Tibial artery (tissue), 4 donors: Measurements from ENCODE around the gene CLEC2A.
"Not testable (repeated sequence)": the region's sequence is repeated elsewhere in the genome, so short reads cannot be mapped to it uniquely, and the experiment has no call there.

Experiments
- DNase-seq, 2 donors: peaks; one replicate each; pipeline ENCODE4 v3.0.0-alpha.2; 2019
- H3K27ac ChIP-seq, 2 donors: fragments of 200-600 bp; sonication (generic) in 1 of 2; 1 replicate in 1 of 2; 2 replicates in 1 of 2; pipeline ENCODE4 v1.5.1; 2018 to 2019; ENCODE audit warnings: mild to moderate bottlenecking in 1 of 2
- H3K27me3 ChIP-seq, 2 donors: fragments of 200-600 bp; sonication (generic) in 1 of 2; one replicate each; pipeline versions ENCODE4 v1.5.1 to v1.6.0; 2016 to 2019
- H3K36me3 ChIP-seq, 3 donors: fragments of 200-600 bp; sonication (generic) in 2 of 3; one replicate each; pipeline ENCODE4 v1.5.1; 2016 to 2019; ENCODE audit warnings: mild to moderate bottlenecking in 2 of 3
- H3K4me1 ChIP-seq, 4 donors: fragments of 200-600 bp; sonication (generic) in 2 of 4; 1 replicate in 3 of 4; 2 replicates in 1 of 4; pipeline ENCODE4 v1.5.1; 2016 to 2019
- H3K4me3 ChIP-seq, 2 donors: fragments of 200-600 bp; sonication (generic) in 1 of 2; 1 replicate in 1 of 2; 2 replicates in 1 of 2; pipeline ENCODE4 v1.5.1; 2018 to 2019; ENCODE audit warnings: mild to moderate bottlenecking in 2 of 2
- H3K9me3 ChIP-seq, 3 donors: fragments of 200-600 bp; sonication (generic) in 1 of 3; one replicate each; pipeline ENCODE4 v1.5.1; 2016 to 2019
- intact Hi-C: fragments of 100-400 bp; cut with DNase I; formaldehyde crosslinking; loops from one replicate; pipeline ENCODE4 v1.15.0; 2023; ENCODE audit warnings: low total_unique reads
- TF ChIP-seq, protein P1 (sequence below), 2 experiments: fragments of 200-600 bp in 1 of 2; fragments of 450-650 bp in 1 of 2; IDR thresholded peaks; one replicate each; pipeline ENCODE4 v1.5.1; 2017 to 2019; ENCODE audit warnings: antibody characterized with exemption in 2 of 2, mild to moderate bottlenecking in 1 of 2, moderate library complexity in 1 of 2

The CLEC2A gene

DNA sequence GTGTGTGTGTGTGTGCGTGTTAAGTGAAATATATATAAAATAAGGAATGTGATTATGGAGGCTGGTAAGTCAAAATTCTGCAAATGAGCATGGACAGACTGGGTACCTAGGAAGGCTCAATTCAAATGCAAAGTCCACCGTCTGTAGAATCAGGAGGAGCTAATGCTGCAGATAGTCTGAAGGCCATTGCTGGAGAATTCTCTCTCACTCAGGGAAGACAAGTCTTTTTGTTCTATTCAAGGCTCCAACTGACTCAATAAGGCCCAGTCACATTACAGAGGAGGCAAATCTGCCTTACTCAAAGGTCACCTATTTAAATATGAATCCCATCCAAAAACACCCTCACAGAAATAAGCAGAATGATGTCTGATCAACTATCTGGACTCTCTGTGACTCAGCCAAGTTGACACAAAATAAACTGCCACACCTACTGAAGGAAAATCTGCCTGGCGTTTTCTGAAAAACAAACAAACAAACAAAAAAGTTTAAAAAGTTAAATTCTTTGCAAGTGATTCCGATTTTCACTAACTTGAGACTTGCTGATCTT is 51.6 kb downstream of the CLEC2A start:
- Histone ChIP-seq H3K4me3 (no peak overlapping the region), H3K36me3 (no peaks in the 10 kb centered on the region), H3K27me3 (no peaks in the 10 kb centered on the region), H3K4me1 (no peaks in the 10 kb centered on the region), H3K27ac (no peak overlapping the region), H3K9me3 (no peaks in the 10 kb centered on the region)
- intact Hi-C loops = no loop called here
- DNase-seq = no peak
- TF ChIP-seq, protein P1, sequence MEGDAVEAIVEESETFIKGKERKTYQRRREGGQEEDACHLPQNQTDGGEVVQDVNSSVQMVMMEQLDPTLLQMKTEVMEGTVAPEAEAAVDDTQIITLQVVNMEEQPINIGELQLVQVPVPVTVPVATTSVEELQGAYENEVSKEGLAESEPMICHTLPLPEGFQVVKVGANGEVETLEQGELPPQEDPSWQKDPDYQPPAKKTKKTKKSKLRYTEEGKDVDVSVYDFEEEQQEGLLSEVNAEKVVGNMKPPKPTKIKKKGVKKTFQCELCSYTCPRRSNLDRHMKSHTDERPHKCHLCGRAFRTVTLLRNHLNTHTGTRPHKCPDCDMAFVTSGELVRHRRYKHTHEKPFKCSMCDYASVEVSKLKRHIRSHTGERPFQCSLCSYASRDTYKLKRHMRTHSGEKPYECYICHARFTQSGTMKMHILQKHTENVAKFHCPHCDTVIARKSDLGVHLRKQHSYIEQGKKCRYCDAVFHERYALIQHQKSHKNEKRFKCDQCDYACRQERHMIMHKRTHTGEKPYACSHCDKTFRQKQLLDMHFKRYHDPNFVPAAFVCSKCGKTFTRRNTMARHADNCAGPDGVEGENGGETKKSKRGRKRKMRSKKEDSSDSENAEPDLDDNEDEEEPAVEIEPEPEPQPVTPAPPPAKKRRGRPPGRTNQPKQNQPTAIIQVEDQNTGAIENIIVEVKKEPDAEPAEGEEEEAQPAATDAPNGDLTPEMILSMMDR (IDR thresholded peaks at IDR 0.05) = no peak

DNA sequence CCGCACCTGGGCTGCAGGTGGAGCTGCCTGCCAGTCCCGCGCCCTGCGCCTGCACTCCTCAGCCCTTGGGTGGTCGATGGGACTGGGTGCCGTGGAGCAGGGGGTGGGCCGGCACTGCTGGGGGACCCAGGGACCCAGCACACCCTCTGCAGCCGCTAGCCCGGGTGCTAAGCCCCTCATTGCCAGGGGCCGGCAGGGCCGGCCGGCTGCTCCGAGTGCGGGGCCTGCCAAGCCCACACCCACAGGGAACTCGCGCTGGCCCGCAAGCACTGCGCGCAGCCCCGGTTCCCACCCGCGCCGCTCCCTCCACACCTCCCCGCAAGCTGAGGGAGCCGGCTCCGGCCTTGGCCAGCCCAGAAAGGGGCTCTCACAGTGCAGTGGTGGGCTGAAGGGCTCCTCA is 56.0 kb downstream of the CLEC2A start:
- H3K36me3 ChIP-seq, intact Hi-C loops, DNase-seq, H3K9me3 ChIP-seq, H3K27me3 ChIP-seq, H3K4me1 ChIP-seq, H3K4me3 ChIP-seq, H3K27ac ChIP-seq: not testable (repeated sequence)

DNA sequence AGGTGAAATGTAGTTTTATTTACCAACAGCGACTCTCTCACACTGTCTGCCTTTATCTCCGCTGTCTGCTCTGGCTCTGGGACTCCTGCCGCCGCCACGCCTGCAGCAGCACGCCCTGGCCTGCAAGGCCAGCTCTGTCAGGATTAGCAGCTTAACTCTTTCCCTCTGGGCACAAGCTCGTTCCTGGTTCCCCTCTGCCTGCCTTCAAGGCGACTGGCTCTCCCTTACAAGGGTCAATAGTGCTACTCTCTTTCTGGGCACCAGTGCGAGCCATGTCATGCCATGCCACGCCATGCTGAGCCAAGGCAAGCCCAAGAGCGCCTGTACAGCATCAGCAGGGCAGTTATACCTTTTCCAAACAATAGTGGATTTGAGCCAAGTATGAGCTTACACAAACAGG is 59.4 kb downstream of the CLEC2A start:
- H3K27ac ChIP-seq = no peak overlapping the region
- H3K36me3 ChIP-seq = no peaks in the 10 kb centered on the region
- no peak overlapping the region for H3K4me3 ChIP-seq
- H3K4me1 ChIP-seq = peaks cover 0 to 6% (median 0%) of the 10 kb centered on the region in 4 donors
- H3K27me3 ChIP-seq = no peaks in the 10 kb centered on the region
- intact Hi-C loops = no loop called here
- no peak for DNase-seq
- TF ChIP-seq, protein P1 (IDR thresholded peaks at IDR 0.05) = no peak
- H3K9me3 ChIP-seq = no peaks in the 10 kb centered on the region

DNA sequence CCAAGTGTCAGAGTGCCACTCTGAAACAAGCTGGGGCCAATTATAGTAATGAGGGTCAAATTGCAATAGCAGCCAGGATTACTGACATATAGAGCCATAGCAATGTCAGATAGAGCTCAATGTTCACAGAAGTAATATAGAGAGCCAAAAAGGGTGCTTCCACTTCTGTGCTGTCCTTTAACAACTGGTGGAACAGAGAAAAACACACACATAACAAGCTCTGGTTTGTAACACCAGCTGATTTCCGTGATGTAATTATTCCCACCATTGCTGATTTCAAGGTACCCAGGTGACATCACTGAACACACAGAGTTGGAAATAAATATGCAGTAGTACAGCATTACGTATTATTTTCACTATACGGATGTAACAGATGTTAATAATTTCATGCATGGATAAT is 60.0 kb downstream of the CLEC2A start:
- Histone ChIP-seq H3K27ac (no peak overlapping the region), H3K4me3 (no peak overlapping the region), H3K36me3 (no peaks in the 10 kb centered on the region), H3K27me3 (no peaks in the 10 kb centered on the region), H3K9me3 (no peaks in the 10 kb centered on the region), H3K4me1 (peaks cover 0 to 6% (median 0%) of the 10 kb centered on the region in 4 donors)
- intact Hi-C loops = no loop called here
- TF ChIP-seq, protein P1 (IDR thresholded peaks at IDR 0.05) = no peak
- no peak for DNase-seq

DNA sequence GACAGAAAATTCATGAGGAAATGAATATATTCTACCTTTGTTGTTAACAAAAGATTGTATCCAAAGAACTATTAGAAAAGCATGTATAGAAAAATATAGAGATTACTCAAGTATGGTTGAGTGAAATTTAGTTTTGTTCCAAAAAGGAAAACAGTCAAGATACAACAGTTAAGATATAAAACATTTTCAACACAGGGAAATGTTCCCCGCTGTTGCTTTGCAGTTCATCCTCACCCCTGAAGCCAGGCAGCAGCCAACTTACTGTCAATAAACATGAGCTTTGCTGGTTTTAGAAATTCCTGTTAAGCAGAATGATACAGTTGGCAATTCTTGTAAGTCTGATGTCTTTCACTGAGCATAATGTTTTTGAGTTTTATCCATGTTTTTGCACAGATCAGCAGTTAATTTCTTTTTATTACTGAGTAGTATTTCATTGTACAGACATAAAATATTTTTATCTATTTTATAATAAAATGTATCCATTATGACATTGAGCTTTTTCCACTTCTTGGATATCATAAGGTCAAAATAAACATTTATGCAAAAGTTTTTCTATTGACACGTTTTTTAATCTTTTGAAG is 61.8 kb downstream of the CLEC2A start:
- no peak for DNase-seq
- no peaks in the 10 kb centered on the region for H3K9me3 ChIP-seq
- intact Hi-C loops = no loop called here
- peak overlapping the region; percentile 34 to 43 for H3K4me3 ChIP-seq
- no peaks in the 10 kb centered on the region for H3K36me3 ChIP-seq
- peak overlapping the region; percentile 55 to 62 for H3K27ac ChIP-seq
- peaks cover 0 to 6% (median 0%) of the 10 kb centered on the region in 4 donors for H3K4me1 ChIP-seq
- TF ChIP-seq, protein P1 (IDR thresholded peaks at IDR 0.05) = no peak
- no peaks in the 10 kb centered on the region for H3K27me3 ChIP-seq

DNA sequence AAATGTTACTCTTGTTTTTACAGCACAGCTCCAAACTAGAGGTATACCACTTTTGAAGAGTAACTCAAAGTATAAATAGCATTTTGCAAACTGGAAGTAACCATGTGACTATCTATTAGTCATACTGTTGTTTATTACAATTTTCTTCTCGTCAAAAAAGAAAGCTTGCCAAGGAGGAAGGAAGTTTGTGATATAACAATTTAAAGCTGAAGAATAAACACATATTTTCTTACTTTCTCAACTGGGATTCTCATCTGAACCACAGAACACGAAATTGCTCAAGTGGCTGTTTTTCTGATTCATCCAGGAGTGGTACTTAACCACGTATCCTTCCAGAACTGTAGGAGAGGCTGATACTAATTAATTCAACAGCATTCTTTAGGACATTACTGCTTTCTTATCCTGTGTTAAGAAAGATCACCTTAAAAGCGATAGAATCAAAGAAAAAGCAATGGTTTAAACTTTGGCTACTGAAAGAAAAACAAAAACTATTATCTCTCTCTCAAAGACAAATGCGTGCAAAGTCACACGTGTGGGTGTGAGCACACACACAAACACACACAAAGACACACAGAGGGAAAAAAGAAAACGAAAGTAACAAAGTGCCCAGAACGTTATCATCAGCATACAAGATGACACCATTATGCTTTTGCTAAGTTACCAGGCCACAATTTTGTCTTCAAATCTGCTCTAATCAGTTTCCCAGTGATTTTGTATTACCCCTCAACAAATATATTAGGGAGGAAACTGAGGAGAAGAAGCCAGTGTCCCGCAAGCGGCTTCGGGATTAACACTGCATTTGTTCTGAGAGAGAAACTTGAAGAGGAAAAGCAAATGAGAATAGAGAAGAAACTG is 62.6 kb downstream of the CLEC2A start, which contains the start of gene CLEC2B:
TSS of gene CLEC2B (minus strand) at position 48 of the 855 bp plus-strand sequence.
- Histone ChIP-seq H3K4me3 (peak within 1 kb of the TSS; percentile 34 to 43), H3K27ac (peak within 1 kb of the TSS; percentile 55 to 62), H3K36me3 (no peaks in the 10 kb centered on the region), H3K4me1 (peaks cover 0 to 6% (median 0%) of the 10 kb centered on the region in 4 donors), H3K9me3 (no peaks in the 10 kb centered on the region), H3K27me3 (no peaks in the 10 kb centered on the region)
- DNase-seq = no peak
- TF ChIP-seq, protein P1 (IDR thresholded peaks at IDR 0.05) = no peak
- intact Hi-C loops = no loop called here
